DMS114 treated with DMSO at 0.1 percent for 48 hours (cell line): Measurements from ENCODE around the gene CBR1.
"Not testable (repeated sequence)": the region's sequence is repeated elsewhere in the genome, so short reads cannot be mapped to it uniquely, and the experiment has no call there.

Source experiments
- DNase-seq: peaks from one replicate; lab custom pipeline; 2025; ENCODE audit not compliant: unreplicated experiment; lab: John Stamatoyannopoulos, UW

The CBR1 gene

GRCh38 chr21:36047139-36047538 is 22.7 kb upstream of the CBR1 start:
- no peak for DNase-seq

GRCh38 chr21:36048357-36048756 is 21.5 kb upstream of the CBR1 start:
- DNase-seq, result no peak

- DNase-seq, result no peak
Measured at GRCh38 chr21:36052860-36053714, 16.7 kb upstream of the CBR1 start.

- DNase-seq, result no peak
Measured at GRCh38 chr21:36053715-36054062, 16.1 kb upstream of the CBR1 start.

- no peak for DNase-seq
Measured at GRCh38 chr21:36055551-36055950, 14.3 kb upstream of the CBR1 start.

- peak; percentile 29 for DNase-seq
Measured at GRCh38 chr21:36059823-36060158, 10.0 kb upstream of the CBR1 start.

GRCh38 chr21:36060159-36060921 is 9.5 kb upstream of the CBR1 start, which contains the start of gene SETD4:
Gene SETD4, minus strand, starts transcription at chr21:36060526. Its CDS starts 1,638 bp downstream, at chr21:36058888.
- peak; percentile 86 for DNase-seq

GRCh38 chr21:36061445-36061844 is 8.4 kb upstream of the CBR1 start:
- DNase-seq, result no peak

- no peak for DNase-seq
Measured at GRCh38 chr21:36063375-36064084, 6.3 kb upstream of the CBR1 start.

- DNase-seq, result no peak
Measured at GRCh38 chr21:36064085-36064460, 5.8 kb upstream of the CBR1 start.

GRCh38 chr21:36065497-36066036 is 4.3 kb upstream of the CBR1 start:
- DNase-seq, result no peak

- no peak for DNase-seq
Measured at GRCh38 chr21:36068748-36069398, 951 bp upstream of the CBR1 start.

- no peak for DNase-seq
Measured at GRCh38 chr21:36070999-36071398, 1.2 kb downstream of the CBR1 start.

- DNase-seq, result no peak
Measured at GRCh38 chr21:36072453-36073162, 2.8 kb downstream of the CBR1 start.

GRCh38 chr21:36073181-36073580 is 3.4 kb downstream of the CBR1 start:
- DNase-seq, result no peak

- not testable (repeated sequence) for DNase-seq
Measured at GRCh38 chr21:36073911-36074310, 4.1 kb downstream of the CBR1 start.

- no peak for DNase-seq
Measured at GRCh38 chr21:36075171-36075570, 5.3 kb downstream of the CBR1 start.

- DNase-seq, result no peak
Measured at GRCh38 chr21:36075953-36076352, 6.1 kb downstream of the CBR1 start.

GRCh38 chr21:36076878-36077655 is 7.2 kb downstream of the CBR1 start:
- DNase-seq, result no peak

GRCh38 chr21:36077758-36078157 is 7.9 kb downstream of the CBR1 start:
- DNase-seq, result no peak
